ENCODE measurements around the gene SKP1.

The SKP1 gene

DNA sequence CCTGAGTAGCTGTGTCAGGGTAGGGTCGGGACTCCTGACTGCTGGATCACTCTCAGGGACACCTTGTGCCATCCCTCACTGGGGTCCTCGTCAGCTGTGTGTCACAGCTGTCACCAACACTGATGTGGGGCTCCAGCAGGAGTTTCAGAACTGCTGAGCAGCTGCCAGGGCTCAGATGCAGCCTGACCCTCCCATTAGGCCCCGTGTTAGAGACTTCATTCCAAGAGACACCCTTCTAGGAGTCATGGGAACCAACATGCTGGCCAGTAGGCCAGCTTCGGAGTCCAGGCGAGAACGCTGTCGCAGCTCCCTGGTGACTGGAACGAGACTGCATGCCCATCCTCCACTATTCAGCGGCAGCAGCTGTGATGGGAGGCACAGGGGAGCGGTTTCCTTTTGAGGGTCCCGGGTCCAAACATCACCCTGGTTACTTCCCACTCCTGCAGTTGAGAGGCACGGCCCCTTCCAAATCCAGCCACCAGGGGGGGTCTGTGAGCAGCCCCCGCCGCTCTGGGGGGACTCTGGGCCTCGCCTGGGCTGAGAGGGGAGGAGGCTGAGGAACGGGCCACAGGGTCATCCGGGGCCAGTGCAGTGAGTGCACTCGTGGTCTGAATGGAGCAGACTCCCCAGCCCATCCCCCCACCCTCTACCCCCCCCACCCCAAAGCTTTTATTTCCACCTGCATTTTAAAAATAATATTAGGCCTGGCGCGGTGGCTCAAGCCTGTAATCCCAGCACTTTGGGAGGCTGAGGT lies 74.9 kb downstream of the SKP1 start:
- H3K9me3 ChIP-seq (ENCODE audit: control insufficient read depth, low read length): no peaks in the 10 kb centered on the region
- no peaks in the 10 kb centered on the region for H3K36me3 ChIP-seq (ENCODE audit: control insufficient read depth, insufficient read depth, low read length, severe bottlenecking)
- H3K9ac ChIP-seq (ENCODE audit: low read length): no peak overlapping the region
- H3K4me1 ChIP-seq (ENCODE audit: control insufficient read depth, insufficient read depth, low read length): peaks cover 19% of the 10 kb centered on the region
- peak; percentile 58 for DNase-seq (ENCODE audit: low read depth)
- no peak overlapping the region for H3K4me3 ChIP-seq (ENCODE audit: low read length)
- no peaks in the 10 kb centered on the region for H3K27me3 ChIP-seq (replicated peaks; ENCODE audit: control insufficient read depth, insufficient read depth, low read length)

DNA sequence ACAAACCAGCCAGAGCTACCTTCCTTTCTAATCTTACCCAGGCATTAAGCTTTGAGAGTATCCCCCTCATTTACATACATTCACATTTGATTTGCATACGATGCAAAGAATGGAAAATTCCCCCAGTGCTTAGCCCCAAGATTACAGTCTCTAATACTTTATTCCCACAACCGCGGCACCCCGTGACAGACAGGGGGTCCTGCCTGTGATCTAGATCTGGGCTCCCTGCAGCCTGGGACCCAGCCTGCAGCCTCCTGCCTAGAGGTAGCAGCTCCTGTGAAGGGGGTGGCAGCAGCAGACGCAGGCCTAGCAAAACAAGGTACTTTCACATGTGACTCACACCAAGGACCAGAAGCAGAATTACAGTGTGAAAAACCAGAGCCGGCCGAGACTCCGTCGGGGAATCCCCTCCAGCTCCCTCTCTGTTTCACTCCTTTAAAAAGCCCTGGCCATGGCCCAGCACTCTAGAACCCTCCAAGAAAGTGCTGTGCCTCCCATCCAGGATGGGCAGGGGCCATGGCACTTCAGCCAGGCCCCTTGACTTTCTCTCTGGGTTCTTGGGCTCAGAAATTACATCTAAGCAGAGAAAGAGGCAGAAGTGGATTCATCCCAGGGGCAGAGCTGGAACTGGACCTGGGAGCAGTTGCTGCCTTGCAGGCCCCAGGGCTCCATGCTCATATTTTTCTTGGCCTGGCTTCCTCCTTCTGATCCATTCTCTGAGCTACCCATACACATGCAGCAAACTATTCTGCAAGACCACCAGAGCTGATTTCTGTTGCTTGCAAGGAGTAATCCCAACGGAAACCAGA lies 76.3 kb downstream of the SKP1 start:
- no peaks in the 10 kb centered on the region for H3K9me3 ChIP-seq (ENCODE audit: control insufficient read depth, low read length)
- peaks cover 4% of the 10 kb centered on the region for H3K27me3 ChIP-seq (replicated peaks; ENCODE audit: control insufficient read depth, insufficient read depth, low read length)
- no peaks in the 10 kb centered on the region for H3K36me3 ChIP-seq (ENCODE audit: control insufficient read depth, insufficient read depth, low read length, severe bottlenecking)
- peaks cover 21% of the 10 kb centered on the region for H3K4me1 ChIP-seq (ENCODE audit: control insufficient read depth, insufficient read depth, low read length)
- H3K9ac ChIP-seq (ENCODE audit: low read length): peak overlapping the region; percentile 9
- H3K4me3 ChIP-seq (ENCODE audit: low read length): no peak overlapping the region
- DNase-seq (ENCODE audit: low read depth): peak; percentile 69

DNA sequence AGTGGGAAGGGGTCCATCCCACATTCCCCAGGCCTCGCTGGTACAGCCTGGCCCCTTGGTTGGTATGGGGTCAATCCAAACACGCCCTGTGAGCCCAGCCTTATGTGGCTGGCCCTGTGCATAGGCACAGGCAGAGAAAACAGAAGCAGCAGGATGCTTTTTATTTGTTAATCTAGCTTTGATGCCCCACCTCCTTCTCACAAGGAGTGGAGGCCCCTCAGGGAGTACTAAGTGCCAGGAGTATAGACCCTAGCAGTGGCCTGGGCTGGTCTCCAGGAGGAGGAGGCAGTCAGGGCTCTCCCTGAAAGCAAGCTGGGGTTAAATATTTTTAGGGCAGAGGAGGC lies 76.8 kb downstream of the SKP1 start:
- Histone ChIP-seq H3K4me3 (ENCODE audit: low read length) (no peak overlapping the region), H3K36me3 (ENCODE audit: control insufficient read depth, insufficient read depth, low read length, severe bottlenecking) (no peaks in the 10 kb centered on the region), H3K9me3 (ENCODE audit: control insufficient read depth, low read length) (no peaks in the 10 kb centered on the region), H3K27me3 (replicated peaks; ENCODE audit: control insufficient read depth, insufficient read depth, low read length) (peaks cover 4% of the 10 kb centered on the region), H3K4me1 (ENCODE audit: control insufficient read depth, insufficient read depth, low read length) (peaks cover 23% of the 10 kb centered on the region), H3K9ac (ENCODE audit: low read length) (no peak overlapping the region)
- DNase-seq (ENCODE audit: low read depth): no peak

DNA sequence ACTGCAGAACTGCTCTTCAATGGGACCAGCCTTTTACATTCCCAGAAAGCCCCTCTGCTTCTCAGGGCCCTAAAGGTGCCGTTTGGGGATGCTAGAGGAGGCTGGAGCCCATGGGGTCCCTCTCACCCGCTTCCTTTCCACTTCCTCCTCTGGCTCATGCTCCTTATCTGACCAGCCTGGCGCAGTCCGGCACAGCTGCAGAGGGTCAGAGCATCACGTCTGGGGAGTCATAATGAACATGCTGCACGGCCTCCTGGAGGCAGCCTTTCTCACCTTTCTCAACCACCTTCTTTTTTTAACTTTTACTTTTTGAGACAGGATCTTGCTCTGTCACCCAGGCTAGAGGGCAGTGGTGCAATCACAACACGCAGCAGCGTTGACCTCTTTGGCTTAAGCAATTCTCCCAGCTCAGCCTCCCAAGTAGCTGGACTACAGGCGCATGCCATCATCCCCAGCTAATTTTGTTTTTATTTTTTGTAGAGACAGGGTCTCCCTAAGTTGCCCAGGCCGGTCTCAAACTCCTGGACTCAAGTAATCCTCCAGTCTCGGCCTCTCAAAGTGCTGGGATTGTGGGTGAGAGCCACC lies 77.4 kb downstream of the SKP1 start:
- H3K9me3 ChIP-seq (ENCODE audit: control insufficient read depth, low read length): no peaks in the 10 kb centered on the region
- DNase-seq (ENCODE audit: low read depth): no peak
- no peak overlapping the region for H3K9ac ChIP-seq (ENCODE audit: low read length)
- H3K4me3 ChIP-seq (ENCODE audit: low read length): no peak overlapping the region
- peaks cover 26% of the 10 kb centered on the region for H3K4me1 ChIP-seq (ENCODE audit: control insufficient read depth, insufficient read depth, low read length)
- peaks cover 4% of the 10 kb centered on the region for H3K27me3 ChIP-seq (replicated peaks; ENCODE audit: control insufficient read depth, insufficient read depth, low read length)
- no peaks in the 10 kb centered on the region for H3K36me3 ChIP-seq (ENCODE audit: control insufficient read depth, insufficient read depth, low read length, severe bottlenecking)
